SK-N-SH treated with all-trans-retinoic acid at 6 μM for 48 hours (cell line): Measurements from ENCODE around the gene ANAPC13.
A peak's percentile ranks its signal among the peaks of the same experiment; 100 is the strongest.

Experiments used
- ATAC-seq: fragments of 200-7000 bp; cut with Tn5 transposase; 3 replicates; pipeline ENCODE4 v1.9.1; 2020; ENCODE audit warnings: mild to moderate bottlenecking, moderate library complexity
- BACH2 ChIP-seq: fragments of 250-450 bp; sonication (Bioruptor Pico); IDR thresholded peaks from 2 replicates; pipeline ENCODE4 v1.9.0; 2021; ENCODE audit warnings: mild to moderate bottlenecking, borderline replicate concordance
- CSDC2 ChIP-seq: fragments of 250-450 bp; sonication (Bioruptor Pico); IDR thresholded peaks from 2 replicates; pipeline ENCODE4 v1.5.0; 2020; ENCODE audit warnings: mild to moderate bottlenecking, moderate library complexity
- GLIS3 ChIP-seq: fragments of 250-450 bp; sonication (Bioruptor Pico); IDR thresholded peaks from 2 replicates; pipeline ENCODE4 v1.5.0; 2020; ENCODE audit warnings: mild to moderate bottlenecking, moderate library complexity
- OSR1 ChIP-seq: fragments of 250-450 bp; sonication (Bioruptor Pico); IDR thresholded peaks from 2 replicates; pipeline ENCODE4 v1.8.0; 2022; ENCODE audit warnings: moderate library complexity, mild to moderate bottlenecking, inconsistent platforms
- PPARA ChIP-seq: fragments of 250-450 bp; sonication (Bioruptor Pico); IDR thresholded peaks from 2 replicates; pipeline ENCODE4 v1.5.0; 2020; ENCODE audit warnings: mild to moderate bottlenecking, borderline replicate concordance
- RARB ChIP-seq: fragments of 250-450 bp; sonication (Bioruptor Pico); IDR thresholded peaks from 2 replicates; pipeline ENCODE4 v1.8.0; 2021; ENCODE audit warnings: mild to moderate bottlenecking, moderate library complexity
- SNAI2 ChIP-seq: fragments of 250-450 bp; sonication (Bioruptor Pico); IDR thresholded peaks from 2 replicates; pipeline ENCODE4 v1.5.0; 2020; ENCODE audit warnings: mild to moderate bottlenecking, moderate library complexity
- TCF4 ChIP-seq: fragments of 250-450 bp; sonication (Bioruptor Pico); IDR thresholded peaks from 2 replicates; pipeline ENCODE4 v1.8.0; 2021; ENCODE audit warnings: mild to moderate bottlenecking, moderate library complexity, borderline replicate concordance
- TOX ChIP-seq: fragments of 250-450 bp; sonication (Bioruptor Pico); IDR thresholded peaks from 2 replicates; pipeline ENCODE4 v1.8.0; 2021; ENCODE audit warnings: mild to moderate bottlenecking, moderate library complexity, borderline replicate concordance
- ZC3H10 ChIP-seq: fragments of 250-450 bp; sonication (Bioruptor Pico); IDR thresholded peaks from 2 replicates; pipeline ENCODE4 v1.5.1; 2021; ENCODE audit warnings: mild to moderate bottlenecking, moderate library complexity
- ZFP3 ChIP-seq: fragments of 250-450 bp; sonication (Bioruptor Pico); IDR thresholded peaks from 2 replicates; pipeline ENCODE4 v1.5.0; 2020; ENCODE audit warnings: mild to moderate bottlenecking, moderate library complexity
- ZFP30 ChIP-seq: fragments of 450-650 bp; formaldehyde crosslinking; IDR thresholded peaks from 2 replicates; pipeline ENCODE4 v1.5.0; 2022; ENCODE audit warnings: mild to moderate bottlenecking, moderate library complexity
- ZNF565 ChIP-seq: fragments of 450-650 bp; formaldehyde crosslinking; conservative IDR thresholded peaks from 2 replicates; pipeline ENCODE4 v1.5.0; 2020; ENCODE audit warnings: low read depth, mild to moderate bottlenecking, moderate library complexity
- TF ChIP-seq, protein P1 (sequence below): fragments of 250-450 bp; sonication (Bioruptor Pico); IDR thresholded peaks from 2 replicates; pipeline ENCODE4 v1.8.0; 2020; ENCODE audit warnings: mild to moderate bottlenecking, moderate library complexity, borderline replicate concordance
- TF ChIP-seq, protein P2 (sequence below): fragments of 250-450 bp; sonication (Bioruptor Pico); IDR thresholded peaks from 2 replicates; pipeline ENCODE4 v1.5.1; 2020; ENCODE audit warnings: low read depth, mild to moderate bottlenecking, moderate library complexity
- TF ChIP-seq, protein P3 (sequence below): fragments of 250-450 bp; sonication (Bioruptor Pico); IDR thresholded peaks from 2 replicates; pipeline ENCODE4 v1.8.0; 2021; ENCODE audit warnings: low read depth, mild to moderate bottlenecking, moderate library complexity, borderline replicate concordance
- TF ChIP-seq, protein P4 (sequence below): fragments of 250-450 bp; sonication (Bioruptor Pico); IDR thresholded peaks from 2 replicates; pipeline ENCODE4 v1.5.1; 2021; ENCODE audit warnings: mild to moderate bottlenecking, moderate library complexity
- TF ChIP-seq, protein P5 (sequence below): fragments of 250-450 bp; sonication (Bioruptor Pico); IDR thresholded peaks from 2 replicates; pipeline ENCODE4 v1.5.0; 2020; ENCODE audit warnings: mild to moderate bottlenecking, moderate library complexity

Gene ANAPC13

DNA sequence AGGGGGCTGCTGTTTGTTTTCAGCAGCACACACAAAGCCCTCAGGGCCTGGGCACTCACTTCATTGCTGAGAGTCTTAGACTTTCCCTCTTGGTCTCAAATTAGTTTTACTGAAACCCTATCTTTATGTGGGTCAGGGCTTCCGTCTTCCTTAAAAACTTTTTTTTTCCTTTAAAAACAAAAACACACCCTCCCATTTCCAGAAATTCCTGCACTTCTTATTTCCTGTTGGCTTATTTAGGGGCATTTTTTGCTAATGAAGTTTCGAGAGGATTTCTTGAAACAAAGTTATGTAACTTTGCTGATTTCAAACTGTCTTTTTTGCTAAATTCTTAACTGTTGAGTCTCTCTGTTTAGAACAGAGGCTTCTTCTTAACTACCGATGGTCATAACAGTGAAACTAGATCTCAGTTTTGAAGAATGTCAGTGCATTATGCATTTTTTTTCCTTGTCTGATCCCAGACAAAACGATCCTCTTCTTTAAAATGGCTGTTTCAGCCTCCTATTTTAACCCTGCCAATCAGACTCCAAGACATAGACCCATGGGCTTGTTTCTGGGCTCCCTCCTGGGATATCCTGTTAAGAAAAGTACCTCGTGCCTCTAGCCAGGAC lies 23.3 kb downstream of the ANAPC13 start:
- TF ChIP-seq ZFP30 (CRISPR knock-in tag) (no peak), TOX (no peak)
- TF ChIP-seq, protein P1, sequence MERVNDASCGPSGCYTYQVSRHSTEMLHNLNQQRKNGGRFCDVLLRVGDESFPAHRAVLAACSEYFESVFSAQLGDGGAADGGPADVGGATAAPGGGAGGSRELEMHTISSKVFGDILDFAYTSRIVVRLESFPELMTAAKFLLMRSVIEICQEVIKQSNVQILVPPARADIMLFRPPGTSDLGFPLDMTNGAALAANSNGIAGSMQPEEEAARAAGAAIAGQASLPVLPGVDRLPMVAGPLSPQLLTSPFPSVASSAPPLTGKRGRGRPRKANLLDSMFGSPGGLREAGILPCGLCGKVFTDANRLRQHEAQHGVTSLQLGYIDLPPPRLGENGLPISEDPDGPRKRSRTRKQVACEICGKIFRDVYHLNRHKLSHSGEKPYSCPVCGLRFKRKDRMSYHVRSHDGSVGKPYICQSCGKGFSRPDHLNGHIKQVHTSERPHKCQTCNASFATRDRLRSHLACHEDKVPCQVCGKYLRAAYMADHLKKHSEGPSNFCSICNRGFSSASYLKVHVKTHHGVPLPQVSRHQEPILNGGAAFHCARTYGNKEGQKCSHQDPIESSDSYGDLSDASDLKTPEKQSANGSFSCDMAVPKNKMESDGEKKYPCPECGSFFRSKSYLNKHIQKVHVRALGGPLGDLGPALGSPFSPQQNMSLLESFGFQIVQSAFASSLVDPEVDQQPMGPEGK: no peak
- TF ChIP-seq, protein P2, sequence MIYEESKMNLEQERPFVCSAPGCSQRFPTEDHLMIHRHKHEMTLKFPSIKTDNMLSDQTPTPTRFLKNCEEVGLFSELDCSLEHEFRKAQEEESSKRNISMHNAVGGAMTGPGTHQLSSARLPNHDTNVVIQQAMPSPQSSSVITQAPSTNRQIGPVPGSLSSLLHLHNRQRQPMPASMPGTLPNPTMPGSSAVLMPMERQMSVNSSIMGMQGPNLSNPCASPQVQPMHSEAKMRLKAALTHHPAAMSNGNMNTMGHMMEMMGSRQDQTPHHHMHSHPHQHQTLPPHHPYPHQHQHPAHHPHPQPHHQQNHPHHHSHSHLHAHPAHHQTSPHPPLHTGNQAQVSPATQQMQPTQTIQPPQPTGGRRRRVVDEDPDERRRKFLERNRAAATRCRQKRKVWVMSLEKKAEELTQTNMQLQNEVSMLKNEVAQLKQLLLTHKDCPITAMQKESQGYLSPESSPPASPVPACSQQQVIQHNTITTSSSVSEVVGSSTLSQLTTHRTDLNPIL (CRISPR knock-in tag): no peak
- ATAC-seq: peak; percentile 54

DNA sequence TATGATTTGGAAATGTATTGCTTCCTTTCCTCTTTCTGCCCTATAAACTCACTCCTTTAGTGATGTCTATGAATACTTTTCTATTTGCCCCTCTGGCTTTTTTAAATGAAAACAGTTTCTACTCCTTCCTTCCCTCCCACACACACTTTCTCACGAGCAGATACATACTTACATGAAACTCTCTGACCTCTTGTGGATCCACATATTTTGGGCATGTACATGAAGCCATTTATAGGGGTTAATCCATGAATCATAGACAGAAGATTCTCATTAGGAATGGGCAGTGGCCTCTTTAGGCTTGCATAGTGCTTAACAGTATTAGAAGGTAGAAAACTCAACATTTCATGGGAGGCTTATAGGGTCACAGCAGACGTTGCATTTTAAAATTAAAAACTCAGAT lies 24.8 kb downstream of the ANAPC13 start:
- peak; percentile 42 for ATAC-seq
- TF ChIP-seq, protein P3, sequence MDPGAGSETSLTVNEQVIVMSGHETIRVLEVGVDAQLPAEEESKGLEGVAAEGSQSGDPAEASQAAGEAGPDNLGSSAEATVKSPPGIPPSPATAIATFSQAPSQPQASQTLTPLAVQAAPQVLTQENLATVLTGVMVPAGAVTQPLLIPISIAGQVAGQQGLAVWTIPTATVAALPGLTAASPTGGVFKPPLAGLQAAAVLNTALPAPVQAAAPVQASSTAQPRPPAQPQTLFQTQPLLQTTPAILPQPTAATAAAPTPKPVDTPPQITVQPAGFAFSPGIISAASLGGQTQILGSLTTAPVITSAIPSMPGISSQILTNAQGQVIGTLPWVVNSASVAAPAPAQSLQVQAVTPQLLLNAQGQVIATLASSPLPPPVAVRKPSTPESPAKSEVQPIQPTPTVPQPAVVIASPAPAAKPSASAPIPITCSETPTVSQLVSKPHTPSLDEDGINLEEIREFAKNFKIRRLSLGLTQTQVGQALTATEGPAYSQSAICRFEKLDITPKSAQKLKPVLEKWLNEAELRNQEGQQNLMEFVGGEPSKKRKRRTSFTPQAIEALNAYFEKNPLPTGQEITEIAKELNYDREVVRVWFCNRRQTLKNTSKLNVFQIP (CRISPR knock-in tag): no peak
- TF ChIP-seq OSR1 (CRISPR knock-in tag) (no peak), ZNF565 (CRISPR knock-in tag) (no peak), ZFP30 (CRISPR knock-in tag) (no peak), ZFP3 (CRISPR knock-in tag) (no peak), TOX (no peak), SNAI2 (CRISPR knock-in tag) (no peak), TCF4 (CRISPR knock-in tag) (no peak), BACH2 (CRISPR knock-in tag) (no peak), RARB (CRISPR knock-in tag) (no peak), GLIS3 (CRISPR knock-in tag) (no peak), PPARA (CRISPR knock-in tag) (no peak), CSDC2 (CRISPR knock-in tag) (no peak)
- TF ChIP-seq, protein P2 (CRISPR knock-in tag): no peak
- TF ChIP-seq, protein P4, sequence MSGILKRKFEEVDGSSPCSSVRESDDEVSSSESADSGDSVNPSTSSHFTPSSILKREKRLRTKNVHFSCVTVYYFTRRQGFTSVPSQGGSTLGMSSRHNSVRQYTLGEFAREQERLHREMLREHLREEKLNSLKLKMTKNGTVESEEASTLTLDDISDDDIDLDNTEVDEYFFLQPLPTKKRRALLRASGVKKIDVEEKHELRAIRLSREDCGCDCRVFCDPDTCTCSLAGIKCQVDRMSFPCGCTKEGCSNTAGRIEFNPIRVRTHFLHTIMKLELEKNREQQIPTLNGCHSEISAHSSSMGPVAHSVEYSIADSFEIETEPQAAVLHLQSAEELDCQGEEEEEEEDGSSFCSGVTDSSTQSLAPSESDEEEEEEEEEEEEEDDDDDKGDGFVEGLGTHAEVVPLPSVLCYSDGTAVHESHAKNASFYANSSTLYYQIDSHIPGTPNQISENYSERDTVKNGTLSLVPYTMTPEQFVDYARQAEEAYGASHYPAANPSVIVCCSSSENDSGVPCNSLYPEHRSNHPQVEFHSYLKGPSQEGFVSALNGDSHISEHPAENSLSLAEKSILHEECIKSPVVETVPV (CRISPR knock-in tag): no peak
- TF ChIP-seq, protein P5, sequence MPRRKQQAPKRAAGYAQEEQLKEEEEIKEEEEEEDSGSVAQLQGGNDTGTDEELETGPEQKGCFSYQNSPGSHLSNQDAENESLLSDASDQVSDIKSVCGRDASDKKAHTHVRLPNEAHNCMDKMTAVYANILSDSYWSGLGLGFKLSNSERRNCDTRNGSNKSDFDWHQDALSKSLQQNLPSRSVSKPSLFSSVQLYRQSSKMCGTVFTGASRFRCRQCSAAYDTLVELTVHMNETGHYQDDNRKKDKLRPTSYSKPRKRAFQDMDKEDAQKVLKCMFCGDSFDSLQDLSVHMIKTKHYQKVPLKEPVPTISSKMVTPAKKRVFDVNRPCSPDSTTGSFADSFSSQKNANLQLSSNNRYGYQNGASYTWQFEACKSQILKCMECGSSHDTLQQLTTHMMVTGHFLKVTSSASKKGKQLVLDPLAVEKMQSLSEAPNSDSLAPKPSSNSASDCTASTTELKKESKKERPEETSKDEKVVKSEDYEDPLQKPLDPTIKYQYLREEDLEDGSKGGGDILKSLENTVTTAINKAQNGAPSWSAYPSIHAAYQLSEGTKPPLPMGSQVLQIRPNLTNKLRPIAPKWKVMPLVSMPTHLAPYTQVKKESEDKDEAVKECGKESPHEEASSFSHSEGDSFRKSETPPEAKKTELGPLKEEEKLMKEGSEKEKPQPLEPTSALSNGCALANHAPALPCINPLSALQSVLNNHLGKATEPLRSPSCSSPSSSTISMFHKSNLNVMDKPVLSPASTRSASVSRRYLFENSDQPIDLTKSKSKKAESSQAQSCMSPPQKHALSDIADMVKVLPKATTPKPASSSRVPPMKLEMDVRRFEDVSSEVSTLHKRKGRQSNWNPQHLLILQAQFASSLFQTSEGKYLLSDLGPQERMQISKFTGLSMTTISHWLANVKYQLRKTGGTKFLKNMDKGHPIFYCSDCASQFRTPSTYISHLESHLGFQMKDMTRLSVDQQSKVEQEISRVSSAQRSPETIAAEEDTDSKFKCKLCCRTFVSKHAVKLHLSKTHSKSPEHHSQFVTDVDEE (CRISPR knock-in tag): no peak

DNA sequence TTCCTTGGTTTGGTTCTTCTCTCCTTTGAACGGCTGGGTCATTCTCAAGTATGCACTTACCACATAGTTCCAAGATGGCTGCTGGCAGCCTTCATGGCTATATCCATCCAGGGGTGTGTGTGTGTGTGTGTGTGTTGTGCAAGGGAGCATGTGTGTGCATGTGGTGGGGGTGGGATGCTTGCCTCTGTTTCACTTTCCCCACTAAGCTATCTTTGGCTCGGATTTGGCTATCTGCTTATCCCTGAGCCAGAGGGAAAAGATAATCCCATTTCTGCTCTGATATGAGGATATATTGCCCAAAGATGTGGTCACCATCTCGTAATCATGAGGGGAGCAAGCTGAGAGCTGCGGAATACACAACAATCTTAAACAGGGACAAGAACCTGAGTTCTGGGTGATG lies 26.2 kb downstream of the ANAPC13 start:
- ATAC-seq: no peak
- TF ChIP-seq, protein P3 (CRISPR knock-in tag): no peak
- TF ChIP-seq, protein P2 (CRISPR knock-in tag): no peak
- no peak for TF ChIP-seq ZC3H10 (CRISPR knock-in tag)
- TF ChIP-seq ZNF565 (CRISPR knock-in tag): no peak
- TF ChIP-seq, protein P5 (CRISPR knock-in tag): no peak
- no peak for TF ChIP-seq TOX
